Neural cell (in vitro differentiated cells): ENCODE data around the gene KCNQ1OT1.

Experiments used
- POLR2AphosphoS5 ChIP-seq: IDR thresholded peaks from 2 replicates; pipeline ENCODE4 v1.6.1; 2012
- RAD21 ChIP-seq: fragments of 450-650 bp; conservative IDR thresholded peaks from 2 replicates; pipeline ENCODE4 v1.6.1; 2014; ENCODE audit warnings: antibody characterized with exemption, mild to moderate bottlenecking, moderate library complexity
- TF ChIP-seq, protein P1 (sequence below): fragments of 450-650 bp; IDR thresholded peaks from 2 replicates; pipeline ENCODE4 v1.5.1; 2014; ENCODE audit warnings: antibody characterized with exemption, mild to moderate bottlenecking, moderate library complexity; ENCODE audit not compliant: poor library complexity, severe bottlenecking
- TF ChIP-seq, protein P2 (sequence below): IDR thresholded peaks from 2 replicates; pipeline ENCODE4 v1.6.1; 2012; ENCODE audit warnings: borderline replicate concordance

DNA sequence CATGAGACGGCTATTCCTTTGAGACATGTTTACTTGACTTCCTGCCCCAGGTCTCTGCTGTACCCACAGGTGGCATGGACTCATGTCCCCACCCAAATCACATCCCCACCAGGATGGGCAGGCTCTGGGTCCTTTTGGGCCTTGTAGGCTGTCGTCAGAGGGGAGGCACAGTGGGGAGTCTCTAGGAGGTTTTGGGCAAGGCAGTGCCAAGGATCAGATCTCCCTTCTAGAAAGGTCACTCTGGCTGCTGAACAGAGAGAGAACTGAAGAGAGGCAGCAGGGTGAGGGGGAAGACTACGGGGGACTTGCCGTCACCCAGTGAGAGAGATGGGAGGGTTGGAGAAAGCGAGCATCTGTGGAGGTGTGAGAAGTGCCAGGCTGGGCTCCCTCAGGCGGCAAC, 4.6 kb upstream of the KCNQ1OT1 start:
- TF ChIP-seq, protein P1, sequence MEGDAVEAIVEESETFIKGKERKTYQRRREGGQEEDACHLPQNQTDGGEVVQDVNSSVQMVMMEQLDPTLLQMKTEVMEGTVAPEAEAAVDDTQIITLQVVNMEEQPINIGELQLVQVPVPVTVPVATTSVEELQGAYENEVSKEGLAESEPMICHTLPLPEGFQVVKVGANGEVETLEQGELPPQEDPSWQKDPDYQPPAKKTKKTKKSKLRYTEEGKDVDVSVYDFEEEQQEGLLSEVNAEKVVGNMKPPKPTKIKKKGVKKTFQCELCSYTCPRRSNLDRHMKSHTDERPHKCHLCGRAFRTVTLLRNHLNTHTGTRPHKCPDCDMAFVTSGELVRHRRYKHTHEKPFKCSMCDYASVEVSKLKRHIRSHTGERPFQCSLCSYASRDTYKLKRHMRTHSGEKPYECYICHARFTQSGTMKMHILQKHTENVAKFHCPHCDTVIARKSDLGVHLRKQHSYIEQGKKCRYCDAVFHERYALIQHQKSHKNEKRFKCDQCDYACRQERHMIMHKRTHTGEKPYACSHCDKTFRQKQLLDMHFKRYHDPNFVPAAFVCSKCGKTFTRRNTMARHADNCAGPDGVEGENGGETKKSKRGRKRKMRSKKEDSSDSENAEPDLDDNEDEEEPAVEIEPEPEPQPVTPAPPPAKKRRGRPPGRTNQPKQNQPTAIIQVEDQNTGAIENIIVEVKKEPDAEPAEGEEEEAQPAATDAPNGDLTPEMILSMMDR: no peak
- TF ChIP-seq POLR2AphosphoS5 (no peak), RAD21 (no peak)
- TF ChIP-seq, protein P2, sequence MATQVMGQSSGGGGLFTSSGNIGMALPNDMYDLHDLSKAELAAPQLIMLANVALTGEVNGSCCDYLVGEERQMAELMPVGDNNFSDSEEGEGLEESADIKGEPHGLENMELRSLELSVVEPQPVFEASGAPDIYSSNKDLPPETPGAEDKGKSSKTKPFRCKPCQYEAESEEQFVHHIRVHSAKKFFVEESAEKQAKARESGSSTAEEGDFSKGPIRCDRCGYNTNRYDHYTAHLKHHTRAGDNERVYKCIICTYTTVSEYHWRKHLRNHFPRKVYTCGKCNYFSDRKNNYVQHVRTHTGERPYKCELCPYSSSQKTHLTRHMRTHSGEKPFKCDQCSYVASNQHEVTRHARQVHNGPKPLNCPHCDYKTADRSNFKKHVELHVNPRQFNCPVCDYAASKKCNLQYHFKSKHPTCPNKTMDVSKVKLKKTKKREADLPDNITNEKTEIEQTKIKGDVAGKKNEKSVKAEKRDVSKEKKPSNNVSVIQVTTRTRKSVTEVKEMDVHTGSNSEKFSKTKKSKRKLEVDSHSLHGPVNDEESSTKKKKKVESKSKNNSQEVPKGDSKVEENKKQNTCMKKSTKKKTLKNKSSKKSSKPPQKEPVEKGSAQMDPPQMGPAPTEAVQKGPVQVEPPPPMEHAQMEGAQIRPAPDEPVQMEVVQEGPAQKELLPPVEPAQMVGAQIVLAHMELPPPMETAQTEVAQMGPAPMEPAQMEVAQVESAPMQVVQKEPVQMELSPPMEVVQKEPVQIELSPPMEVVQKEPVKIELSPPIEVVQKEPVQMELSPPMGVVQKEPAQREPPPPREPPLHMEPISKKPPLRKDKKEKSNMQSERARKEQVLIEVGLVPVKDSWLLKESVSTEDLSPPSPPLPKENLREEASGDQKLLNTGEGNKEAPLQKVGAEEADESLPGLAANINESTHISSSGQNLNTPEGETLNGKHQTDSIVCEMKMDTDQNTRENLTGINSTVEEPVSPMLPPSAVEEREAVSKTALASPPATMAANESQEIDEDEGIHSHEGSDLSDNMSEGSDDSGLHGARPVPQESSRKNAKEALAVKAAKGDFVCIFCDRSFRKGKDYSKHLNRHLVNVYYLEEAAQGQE: no peak
